WTC11 (cell line): Measurements from ENCODE around the gene CD3E. TPM values are rescaled to one million over a fixed set of nuclear protein-coding genes. Genes with fewer than 3 reads are reported as not detected.

ENCODE experiments used
- ATAC-seq: fragments of 200-7000 bp; cut with Tn5 transposase; 2 replicates; pipeline ENCODE4 v1.10.0; 2021; ENCODE audit warnings: mild to moderate bottlenecking, moderate library complexity
- CTCF ChIA-PET: fragments of 300-600 bp; sonication (Branson Sonifier 250); formaldehyde crosslinking; loops from one replicate; lab custom pipeline; 2021; ENCODE audit warnings: antibody characterized with exemption; lab: Charles Lee
- POLR2A ChIA-PET: fragments of 350-600 bp; sonication (Branson Sonifier 250); formaldehyde crosslinking; loops from one replicate; lab custom pipeline; 2021; ENCODE audit warnings: antibody characterized with exemption; lab: Charles Lee
- DNase-seq: peaks from one replicate; pipeline ENCODE4 v3.0.0; 2021; ENCODE audit warnings: low spot score
- H3K27ac Mint-ChIP-seq: 2 replicates; pipeline ENCODE4 v1.8.0; 2021; ENCODE audit warnings: mixed read lengths
- H3K27me3 Mint-ChIP-seq: 2 replicates; pipeline ENCODE4 v1.8.0; 2021; ENCODE audit warnings: low read depth, mild to moderate bottlenecking, moderate library complexity, mixed read lengths
- H3K36me3 Mint-ChIP-seq: 2 replicates; pipeline ENCODE4 v1.8.0; 2021; ENCODE audit warnings: mixed read lengths
- H3K4me1 Mint-ChIP-seq: 2 replicates; pipeline ENCODE4 v1.8.0; 2022; ENCODE audit warnings: mixed read lengths
- H3K4me3 Mint-ChIP-seq: 2 replicates; pipeline ENCODE4 v1.8.0; 2021; ENCODE audit warnings: mild to moderate bottlenecking, moderate library complexity, mixed read lengths
- H3K9me3 Mint-ChIP-seq: 2 replicates; pipeline ENCODE4 v1.8.0; 2021; ENCODE audit warnings: mixed read lengths
- ATF1 ChIP-seq: sonication (generic); formaldehyde crosslinking; IDR thresholded peaks from 2 replicates; pipeline ENCODE4 v1.8.1; 2023; ENCODE audit warnings: mild to moderate bottlenecking, moderate library complexity, missing genetic modification reagents
- E2F4 ChIP-seq: sonication (generic); formaldehyde crosslinking; IDR thresholded peaks from 2 replicates; pipeline ENCODE4 v1.8.1; 2022; ENCODE audit warnings: low read depth, mild to moderate bottlenecking, moderate library complexity, missing genetic modification reagents, borderline replicate concordance
- ELF4 ChIP-seq: sonication (generic); formaldehyde crosslinking; IDR thresholded peaks from 2 replicates; pipeline ENCODE4 v1.8.1; 2022; ENCODE audit warnings: low read depth, mild to moderate bottlenecking, moderate library complexity, missing genetic modification reagents
- ERG ChIP-seq: fragments of 250-450 bp; sonication (Bioruptor Pico); IDR thresholded peaks from 2 replicates; pipeline ENCODE4 v1.8.0; 2021; ENCODE audit warnings: mild to moderate bottlenecking
- NFE2L1 ChIP-seq: sonication (generic); formaldehyde crosslinking; IDR thresholded peaks from 2 replicates; pipeline ENCODE4 v1.8.1; 2023; ENCODE audit warnings: missing genetic modification reagents
- NR2C2 ChIP-seq: sonication (generic); formaldehyde crosslinking; IDR thresholded peaks from 2 replicates; pipeline ENCODE4 v1.8.0; 2022; ENCODE audit warnings: mild to moderate bottlenecking, missing genetic modification reagents
- ZMAT4 ChIP-seq: fragments of 250-450 bp; sonication (Bioruptor Pico); IDR thresholded peaks from 2 replicates; pipeline ENCODE4 v1.9.0; 2021; ENCODE audit warnings: mild to moderate bottlenecking
- total RNA-seq: library from RNA; stranded (reverse); gene quantifications from 3 replicates; pipeline ENCODE4 v1.2.3, GENCODE V29; 2021
- TF ChIP-seq, protein P1 (sequence below): fragments of 250-450 bp; sonication (Bioruptor Pico); IDR thresholded peaks from 2 replicates; pipeline ENCODE4 v1.9.0; 2021; ENCODE audit warnings: mild to moderate bottlenecking
- TF ChIP-seq, protein P2 (sequence below): sonication (generic); formaldehyde crosslinking; IDR thresholded peaks from 2 replicates; pipeline ENCODE4 v1.8.1; 2023; ENCODE audit warnings: mild to moderate bottlenecking, missing genetic modification reagents, moderate library complexity
- TF ChIP-seq, protein P3 (sequence below): sonication (generic); formaldehyde crosslinking; IDR thresholded peaks from 2 replicates; pipeline ENCODE4 v1.8.1; 2023; ENCODE audit warnings: mild to moderate bottlenecking, missing genetic modification reagents
- TF ChIP-seq, protein P4 (sequence below): sonication (generic); formaldehyde crosslinking; IDR thresholded peaks from 2 replicates; pipeline ENCODE4 v1.8.0; 2022; ENCODE audit warnings: missing genetic modification reagents

CD3E gene
- total RNA-seq, 1 experiment from 2014 or later, result 1.0 TPM

DNA sequence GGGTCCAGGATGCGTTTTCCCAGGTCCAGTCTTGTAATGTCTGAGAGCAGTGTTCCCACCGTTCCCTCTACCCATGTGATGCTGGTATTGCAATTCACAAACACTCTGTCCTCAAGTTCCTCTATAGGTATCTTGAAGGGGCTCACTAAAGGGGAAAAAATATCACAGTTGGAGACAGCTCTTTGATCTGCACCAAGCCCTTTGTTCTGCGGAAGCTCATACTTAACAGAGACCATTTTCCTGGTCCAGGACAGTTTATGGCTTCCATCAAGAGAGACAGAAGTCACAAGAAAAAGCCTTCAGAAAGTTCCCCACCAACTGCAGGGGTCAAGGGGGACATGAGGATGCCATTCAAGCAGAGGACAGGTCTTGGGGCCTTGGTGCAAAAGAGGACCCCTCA lies 35.9 kb downstream of the CD3E start (continued):
- TF ChIP-seq, protein P1, sequence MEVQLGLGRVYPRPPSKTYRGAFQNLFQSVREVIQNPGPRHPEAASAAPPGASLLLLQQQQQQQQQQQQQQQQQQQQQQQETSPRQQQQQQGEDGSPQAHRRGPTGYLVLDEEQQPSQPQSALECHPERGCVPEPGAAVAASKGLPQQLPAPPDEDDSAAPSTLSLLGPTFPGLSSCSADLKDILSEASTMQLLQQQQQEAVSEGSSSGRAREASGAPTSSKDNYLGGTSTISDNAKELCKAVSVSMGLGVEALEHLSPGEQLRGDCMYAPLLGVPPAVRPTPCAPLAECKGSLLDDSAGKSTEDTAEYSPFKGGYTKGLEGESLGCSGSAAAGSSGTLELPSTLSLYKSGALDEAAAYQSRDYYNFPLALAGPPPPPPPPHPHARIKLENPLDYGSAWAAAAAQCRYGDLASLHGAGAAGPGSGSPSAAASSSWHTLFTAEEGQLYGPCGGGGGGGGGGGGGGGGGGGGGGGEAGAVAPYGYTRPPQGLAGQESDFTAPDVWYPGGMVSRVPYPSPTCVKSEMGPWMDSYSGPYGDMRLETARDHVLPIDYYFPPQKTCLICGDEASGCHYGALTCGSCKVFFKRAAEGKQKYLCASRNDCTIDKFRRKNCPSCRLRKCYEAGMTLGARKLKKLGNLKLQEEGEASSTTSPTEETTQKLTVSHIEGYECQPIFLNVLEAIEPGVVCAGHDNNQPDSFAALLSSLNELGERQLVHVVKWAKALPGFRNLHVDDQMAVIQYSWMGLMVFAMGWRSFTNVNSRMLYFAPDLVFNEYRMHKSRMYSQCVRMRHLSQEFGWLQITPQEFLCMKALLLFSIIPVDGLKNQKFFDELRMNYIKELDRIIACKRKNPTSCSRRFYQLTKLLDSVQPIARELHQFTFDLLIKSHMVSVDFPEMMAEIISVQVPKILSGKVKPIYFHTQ, result no peak
- TF ChIP-seq E2F4 (no peak), NR2C2 (no peak), ERG (no peak)
- TF ChIP-seq, protein P2, sequence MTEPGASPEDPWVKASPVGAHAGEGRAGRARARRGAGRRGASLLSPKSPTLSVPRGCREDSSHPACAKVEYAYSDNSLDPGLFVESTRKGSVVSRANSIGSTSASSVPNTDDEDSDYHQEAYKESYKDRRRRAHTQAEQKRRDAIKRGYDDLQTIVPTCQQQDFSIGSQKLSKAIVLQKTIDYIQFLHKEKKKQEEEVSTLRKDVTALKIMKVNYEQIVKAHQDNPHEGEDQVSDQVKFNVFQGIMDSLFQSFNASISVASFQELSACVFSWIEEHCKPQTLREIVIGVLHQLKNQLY (CRISPR knock-in tag), result no peak

- ATAC-seq (no peak), DNase-seq (no peak)
- TF ChIP-seq ATF1 (CRISPR knock-in tag) (no peak), ELF4 (CRISPR knock-in tag) (no peak)
- TF ChIP-seq, protein P3, sequence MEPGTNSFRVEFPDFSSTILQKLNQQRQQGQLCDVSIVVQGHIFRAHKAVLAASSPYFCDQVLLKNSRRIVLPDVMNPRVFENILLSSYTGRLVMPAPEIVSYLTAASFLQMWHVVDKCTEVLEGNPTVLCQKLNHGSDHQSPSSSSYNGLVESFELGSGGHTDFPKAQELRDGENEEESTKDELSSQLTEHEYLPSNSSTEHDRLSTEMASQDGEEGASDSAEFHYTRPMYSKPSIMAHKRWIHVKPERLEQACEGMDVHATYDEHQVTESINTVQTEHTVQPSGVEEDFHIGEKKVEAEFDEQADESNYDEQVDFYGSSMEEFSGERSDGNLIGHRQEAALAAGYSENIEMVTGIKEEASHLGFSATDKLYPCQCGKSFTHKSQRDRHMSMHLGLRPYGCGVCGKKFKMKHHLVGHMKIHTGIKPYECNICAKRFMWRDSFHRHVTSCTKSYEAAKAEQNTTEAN, result no peak
- TF ChIP-seq, protein P2 (CRISPR knock-in tag), result no peak
- H3K4me1 Mint-ChIP-seq, result peaks cover 2% of the 10 kb centered on the region; the same call in 1 of the 2 replicates
- ChIA-PET CTCF (interaction anchor here (1.1 kb wide), 1 partner anchor 46 kb away, joined by 3 read pairs; no protein-coding TSS in a partner anchor), POLR2A (no interaction called here)
- peaks cover 31% of the 10 kb centered on the region for H3K27me3 Mint-ChIP-seq
- no peak overlapping the region for H3K27ac Mint-ChIP-seq
- no peak overlapping the region for H3K4me3 Mint-ChIP-seq
- no peaks in the 10 kb centered on the region for H3K9me3 Mint-ChIP-seq
- H3K36me3 Mint-ChIP-seq, result no peaks in the 10 kb centered on the region
Observed at GRCh38 chr11:118341261-118341660, 36.7 kb downstream of the CD3E start.

DNA sequence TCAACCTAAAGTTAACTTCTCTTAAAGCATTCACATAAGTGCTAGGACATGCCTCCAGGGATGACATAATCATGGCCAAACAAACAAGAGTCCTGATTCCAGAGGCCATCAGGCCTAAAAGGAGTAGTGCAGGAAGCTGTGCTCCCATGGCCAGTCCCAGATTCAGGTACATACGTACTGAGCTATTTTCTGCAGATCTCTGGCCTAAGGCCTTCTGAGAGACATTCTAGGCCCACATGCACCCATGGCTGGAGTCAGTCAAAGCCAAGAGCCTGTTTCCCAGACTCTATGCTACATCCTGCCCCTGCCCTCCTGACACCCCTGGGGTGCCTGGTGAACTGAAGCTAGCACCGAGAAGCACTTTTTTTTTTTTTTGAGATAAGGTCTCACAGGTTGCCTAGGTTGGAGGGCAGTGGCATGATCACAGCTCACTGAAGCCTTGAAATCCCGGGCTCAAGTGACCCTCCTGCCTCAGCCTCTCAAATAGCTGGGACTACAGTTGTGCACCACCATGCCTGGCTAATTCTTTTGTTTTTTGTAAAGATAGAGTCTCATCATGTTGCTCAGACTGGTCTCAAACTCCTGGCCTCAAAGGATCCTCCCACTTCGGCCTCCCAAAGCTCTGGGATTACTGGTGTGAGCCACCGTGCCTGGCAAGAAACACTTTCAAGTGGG lies 37.4 kb downstream of the CD3E start:
- peaks cover 2% of the 10 kb centered on the region; the same call in 1 of the 2 replicates for H3K4me1 Mint-ChIP-seq
- DNase-seq (no peak), ATAC-seq (no peak)
- H3K4me3 Mint-ChIP-seq, result no peak overlapping the region
- H3K27me3 Mint-ChIP-seq, result peaks cover 30% of the 10 kb centered on the region
- no peaks in the 10 kb centered on the region for H3K9me3 Mint-ChIP-seq
- H3K36me3 Mint-ChIP-seq, result no peaks in the 10 kb centered on the region
- CTCF ChIA-PET, result interaction anchor here (1.1 kb wide), 1 partner anchor 46 kb away, joined by 3 read pairs; no protein-coding TSS in a partner anchor
- POLR2A ChIA-PET, result no interaction called here
- no peak overlapping the region for H3K27ac Mint-ChIP-seq
- TF ChIP-seq ZMAT4 (CRISPR knock-in tag) (no peak), NFE2L1 (CRISPR knock-in tag) (no peak)
- TF ChIP-seq, protein P1, result no peak
- TF ChIP-seq, protein P4, sequence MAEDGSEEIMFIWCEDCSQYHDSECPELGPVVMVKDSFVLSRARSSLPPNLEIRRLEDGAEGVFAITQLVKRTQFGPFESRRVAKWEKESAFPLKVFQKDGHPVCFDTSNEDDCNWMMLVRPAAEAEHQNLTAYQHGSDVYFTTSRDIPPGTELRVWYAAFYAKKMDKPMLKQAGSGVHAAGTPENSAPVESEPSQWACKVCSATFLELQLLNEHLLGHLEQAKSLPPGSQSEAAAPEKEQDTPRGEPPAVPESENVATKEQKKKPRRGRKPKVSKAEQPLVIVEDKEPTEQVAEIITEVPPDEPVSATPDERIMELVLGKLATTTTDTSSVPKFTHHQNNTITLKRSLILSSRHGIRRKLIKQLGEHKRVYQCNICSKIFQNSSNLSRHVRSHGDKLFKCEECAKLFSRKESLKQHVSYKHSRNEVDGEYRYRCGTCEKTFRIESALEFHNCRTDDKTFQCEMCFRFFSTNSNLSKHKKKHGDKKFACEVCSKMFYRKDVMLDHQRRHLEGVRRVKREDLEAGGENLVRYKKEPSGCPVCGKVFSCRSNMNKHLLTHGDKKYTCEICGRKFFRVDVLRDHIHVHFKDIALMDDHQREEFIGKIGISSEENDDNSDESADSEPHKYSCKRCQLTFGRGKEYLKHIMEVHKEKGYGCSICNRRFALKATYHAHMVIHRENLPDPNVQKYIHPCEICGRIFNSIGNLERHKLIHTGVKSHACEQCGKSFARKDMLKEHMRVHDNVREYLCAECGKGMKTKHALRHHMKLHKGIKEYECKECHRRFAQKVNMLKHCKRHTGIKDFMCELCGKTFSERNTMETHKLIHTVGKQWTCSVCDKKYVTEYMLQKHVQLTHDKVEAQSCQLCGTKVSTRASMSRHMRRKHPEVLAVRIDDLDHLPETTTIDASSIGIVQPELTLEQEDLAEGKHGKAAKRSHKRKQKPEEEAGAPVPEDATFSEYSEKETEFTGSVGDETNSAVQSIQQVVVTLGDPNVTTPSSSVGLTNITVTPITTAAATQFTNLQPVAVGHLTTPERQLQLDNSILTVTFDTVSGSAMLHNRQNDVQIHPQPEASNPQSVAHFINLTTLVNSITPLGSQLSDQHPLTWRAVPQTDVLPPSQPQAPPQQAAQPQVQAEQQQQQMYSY (CRISPR knock-in tag), result no peak
